GM12878 (cell line): Measurements from ENCODE around the gene WNK2. TPM values are rescaled to one million over a fixed set of nuclear protein-coding genes. Genes with fewer than 3 reads are reported as not detected.

Experiments used
- ATAC-seq: fragments of 200-7000 bp; cut with Tn5 transposase; 3 replicates; pipeline ENCODE4 v1.9.1; 2020; ENCODE audit warnings: mild to moderate bottlenecking, moderate library complexity
- BruUV-seq: library from RNA; stranded (reverse); fragments of 400-500 nt; replicated peaks from 2 replicates; lab custom pipeline; 2021; lab: Mats Ljungman, UMichigan
- CTCF ChIA-PET: fragments of 300-600 bp; sonication (Branson Sonifier 250); formaldehyde crosslinking; extraction: SDS; loops from one replicate; lab custom pipeline; 2021; ENCODE audit warnings: inconsistent platforms; lab: Yijun Ruan, JAX
- POLR2A ChIA-PET: fragments of 350-600 bp; formaldehyde crosslinking; extraction: SDS; loops from one replicate; lab custom pipeline; 2021; ENCODE audit warnings: inconsistent platforms; lab: Charles Lee
- RAD21 ChIA-PET: fragments of 300-600 bp; sonication (Branson Sonifier 250); formaldehyde crosslinking; loops from one replicate; lab custom pipeline; 2023; ENCODE audit warnings: antibody characterized with exemption; ENCODE audit not compliant: unreplicated experiment; lab: Charles Lee
- SMC1A ChIA-PET: fragments of 300-600 bp; sonication (Branson Sonifier 250); formaldehyde crosslinking; loops from one replicate; lab custom pipeline; 2023; ENCODE audit not compliant: unreplicated experiment, uncharacterized antibody; lab: Charles Lee
- DNase-seq: peaks from one replicate; pipeline ENCODE4 v3.0.0-alpha.2; 2011; ENCODE audit warnings: low read depth, low spot score
- FAIRE-seq: peaks from 3 replicates; lab custom pipeline; 2011; peaks lifted over from hg19 to GRCh38; lab: Jason Lieb, UNC
- H2AFZ ChIP-seq: 2 replicates; pipeline ENCODE4 v1.6.0; 2011; ENCODE audit warnings: low read depth, low read length, control low read depth; ENCODE audit not compliant: control insufficient read depth
- H3K27ac ChIP-seq: 2 replicates; pipeline ENCODE4 v1.5.1; 2011; ENCODE audit warnings: control low read depth; ENCODE audit not compliant: control insufficient read depth, insufficient read depth
- H3K27me3 ChIP-seq, 2 experiments: replicated peaks in 1 of 2; 2 replicates each; pipeline versions ENCODE4 v1.6.0 to v1.6.1; 2011; ENCODE audit warnings: low read length in 1 of 2; ENCODE audit not compliant: control insufficient read depth in 2 of 2, insufficient read depth in 2 of 2
- H3K36me3 ChIP-seq, 2 experiments: 2 replicates each; pipeline ENCODE4 v1.5.1; 2011; ENCODE audit warnings: low read length in 1 of 2; ENCODE audit not compliant: control insufficient read depth in 2 of 2, insufficient read depth in 2 of 2
- H3K4me1 ChIP-seq: 2 replicates; pipeline ENCODE4 v1.6.1; 2011; ENCODE audit warnings: mild to moderate bottlenecking, low read length, moderate library complexity, mixed read lengths; ENCODE audit not compliant: control insufficient read depth, insufficient read depth
- H3K4me2 ChIP-seq: 2 replicates; pipeline ENCODE4 v1.6.0; 2011; ENCODE audit warnings: control low read depth; ENCODE audit not compliant: control insufficient read depth, insufficient read depth
- H3K4me3 ChIP-seq: fragments of 200-600 bp; sonication (generic); 2 replicates; pipeline ENCODE4 v1.5.1; 2016
- H3K79me2 ChIP-seq: 2 replicates; pipeline ENCODE4 v1.6.0; 2011; ENCODE audit warnings: low read length; ENCODE audit not compliant: control insufficient read depth, insufficient read depth
- H3K9ac ChIP-seq: 2 replicates; pipeline ENCODE4 v1.8.0; 2011; ENCODE audit warnings: low read length, control low read depth, mixed read lengths; ENCODE audit not compliant: control insufficient read depth, insufficient read depth
- H3K9me3 ChIP-seq: replicated peaks from 3 replicates; pipeline ENCODE4 v1.5.1; 2011; ENCODE audit warnings: mild to moderate bottlenecking, low read length; ENCODE audit not compliant: control insufficient read depth, insufficient read depth
- H4K20me1 ChIP-seq: 2 replicates; pipeline ENCODE4 v1.6.0; 2011; ENCODE audit not compliant: control insufficient read depth, insufficient read depth
- E2F4 ChIP-seq: IDR thresholded peaks from 2 replicates; pipeline ENCODE4 v1.6.1; 2012; ENCODE audit warnings: low read depth, low read length, improper control_type of control experiment
- FOS ChIP-seq: IDR thresholded peaks from 3 replicates; pipeline ENCODE4 v1.6.1; 2011; ENCODE audit warnings: borderline replicate concordance; ENCODE audit not compliant: insufficient read length; ENCODE audit errors: extremely low read depth
- KAT2A ChIP-seq: conservative IDR thresholded peaks from 2 replicates; pipeline ENCODE4 v1.6.1; 2011; ENCODE audit warnings: low read depth, low read length; ENCODE audit not compliant: control insufficient read depth
- MTA2 ChIP-seq: fragments of 450-650 bp; IDR thresholded peaks from 2 replicates; pipeline ENCODE4 v1.6.1; 2016; ENCODE audit warnings: low read depth, mild to moderate bottlenecking, moderate library complexity
- PAX5 ChIP-seq: IDR thresholded peaks from 2 replicates; pipeline ENCODE4 v1.6.1; 2011; ENCODE audit warnings: low read depth, low read length, borderline replicate concordance
- SIX5 ChIP-seq: IDR thresholded peaks from 2 replicates; pipeline ENCODE4 v1.6.1; 2011; ENCODE audit warnings: mild to moderate bottlenecking, low read depth, low read length, moderate library complexity; ENCODE audit not compliant: severe bottlenecking
- ZZZ3 ChIP-seq: IDR thresholded peaks from 2 replicates; pipeline ENCODE4 v1.6.1; 2011; ENCODE audit warnings: low read depth; ENCODE audit not compliant: control insufficient read depth, insufficient read length
- WGBS: methylation state at CpG from one replicate; pipeline ENCODE4 v1.1.6; 2016; ENCODE audit warnings: low lambda C conversion rate; ENCODE audit not compliant: insufficient replicate concordance, insufficient coverage; ENCODE audit errors: missing lambda C conversion rate; 5-methylcytosine and 5-hydroxymethylcytosine counted together
- in situ Hi-C: fragments of 300-500 bp; cut with MboI; formaldehyde crosslinking; loops from 9 replicates; pipeline ENCODE4 v1.14.3; 2018; ENCODE audit warnings: mixed read lengths
- intact Hi-C: fragments of 100-400 bp; cut with micrococcal nuclease; formaldehyde crosslinking; loops from one replicate; pipeline ENCODE4 v1.14.2; 2022; ENCODE audit not compliant: unreplicated experiment
- polyA plus RNA-seq, 11 experiments: library from polyadenylated mRNA; depleted of rRNA in 4 of 11; unstranded in 6 of 11; stranded (reverse) in 5 of 11; fragments of >200 nt; fragmentation: Nextera tagmentation in 4 of 11; fragmentation: Illumina TruSeq in 1 of 11; extraction: Ambion mirVana in 4 of 11; extraction: Trizol in 1 of 11; gene quantifications; 1 replicate in 1 of 11; 2 replicates in 10 of 11; pipeline versions ENCODE4 v1.2.1 to v1.2.3, GENCODE V29; 2011 to 2016; ENCODE audit warnings: inconsistent platforms in 2 of 11, missing spikeins in 2 of 11, low read depth in 1 of 11
- total RNA-seq, 4 experiments: library from RNA; depleted of rRNA in 3 of 4; stranded (reverse); fragments of >200 nt in 3 of 4; fragmentation: Illumina TruSeq in 1 of 4; extraction: Trizol in 1 of 4; gene quantifications; 2 replicates each; pipeline versions ENCODE4 v1.2.1 to v1.2.3, GENCODE V29; 2013 to 2021

The WNK2 gene
- total and polyA plus RNA-seq, 10 of the 15 experiments (the other 5 are each of a cell fraction or from before 2014, with no cell fraction given), result 0.15 TPM; not detected in 9

- ChIA-PET POLR2A (no interaction called here), SMC1A (no interaction called here), RAD21 (no interaction called here), CTCF (no interaction called here)
- H3K27ac ChIP-seq, result no peak overlapping the region
- no peak overlapping the region for H3K4me2 ChIP-seq
- no peaks in the 10 kb centered on the region; a peak in 1 of 4 replicates for H3K27me3 ChIP-seq
- no peak overlapping the region for H3K9ac ChIP-seq
- no peaks in the 10 kb centered on the region for H3K36me3 ChIP-seq
- TF ChIP-seq MTA2 (no peak), ZZZ3 (no peak), PAX5 (no peak), KAT2A (no peak), SIX5 (no peak), E2F4 (no peak), FOS (no peak)
- H4K20me1 ChIP-seq, result no peaks in the 10 kb centered on the region
- BruUV-seq, result no TSS peak
- H3K4me1 ChIP-seq, result no peaks in the 10 kb centered on the region
- in situ Hi-C loops (no loop called here), intact Hi-C loops (no loop called here)
- H3K79me2 ChIP-seq, result no peaks in the 10 kb centered on the region
- DNase-seq (no peak), ATAC-seq (no peak), FAIRE-seq (no peak)
- WGBS, result 30% methylated on average over 12 of the region's 12 CpGs
- no peak overlapping the region for H3K4me3 ChIP-seq
- H3K9me3 ChIP-seq, result no peaks in the 10 kb centered on the region
- no peak overlapping the region for H2AFZ ChIP-seq
These were observed 22.1 kb downstream of the WNK2 start for GRCh38 chr9:93205896-93206575.
